ENCODE measurements around the gene C1QTNF8.

The C1QTNF8 gene

GRCh38 chr16:1096169-1097082, at the start of gene C1QTNF8:
Gene C1QTNF8, minus strand, starts transcription at chr16:1096244. Its CDS starts 1,322 bp downstream, at chr16:1094922.
- no peak for DNase-seq

GRCh38 chr16:1145383-1146100, 49.5 kb upstream of the C1QTNF8 start:
- peak; percentile 27 to 97 (median 88) for DNase-seq

- DNase-seq, result peak in 1 of 3 experiments; percentile 57
Measured at GRCh38 chr16:1144476-1145382, 48.7 kb upstream of the C1QTNF8 start.

- DNase-seq, result peak in 1 of 3 experiments; percentile 36
Measured at GRCh38 chr16:1143761-1144450, 47.9 kb upstream of the C1QTNF8 start.

- DNase-seq, result no peak
Measured at GRCh38 chr16:1142911-1143310, 46.9 kb upstream of the C1QTNF8 start.

- DNase-seq, result no peak
Measured at GRCh38 chr16:1141716-1142115, 45.7 kb upstream of the C1QTNF8 start.

GRCh38 chr16:1141191-1141590, 45.1 kb upstream of the C1QTNF8 start:
- peak; percentile 47 to 79 (median 53) for DNase-seq

GRCh38 chr16:1140582-1141162, 44.6 kb upstream of the C1QTNF8 start:
- no peak for DNase-seq

- no peak for DNase-seq
Measured at GRCh38 chr16:1137604-1138003, 41.6 kb upstream of the C1QTNF8 start.

GRCh38 chr16:1135459-1135825, 39.4 kb upstream of the C1QTNF8 start:
- no peak for DNase-seq

- DNase-seq, result no peak
Measured at GRCh38 chr16:1134776-1135458, 38.9 kb upstream of the C1QTNF8 start.

- no peak for DNase-seq
Measured at GRCh38 chr16:1133810-1134520, 37.9 kb upstream of the C1QTNF8 start.

GRCh38 chr16:1133271-1133670, 37.2 kb upstream of the C1QTNF8 start:
- no peak for DNase-seq

- peak in 1 of 3 experiments; percentile 14 for DNase-seq
Measured at GRCh38 chr16:1132431-1132830, 36.4 kb upstream of the C1QTNF8 start.

GRCh38 chr16:1131378-1131994, 35.4 kb upstream of the C1QTNF8 start:
- no peak for DNase-seq

- DNase-seq, result no peak
Measured at GRCh38 chr16:1130382-1130781, 34.3 kb upstream of the C1QTNF8 start.

GRCh38 chr16:1129106-1129960, 33.3 kb upstream of the C1QTNF8 start:
- no peak for DNase-seq

- no peak for DNase-seq
Measured at GRCh38 chr16:1127971-1128715, 32.1 kb upstream of the C1QTNF8 start.
